Stimulated activated CD8-positive, alpha-beta memory T cell treated with anti-CD3 and anti-CD28 coated beads, Interleukin-4, amount 100 ng/mL, for 4 hours (primary cell): ENCODE results near the gene FKBP8.
"Not testable (repeated sequence)": the region's sequence is repeated elsewhere in the genome, so short reads cannot be mapped to it uniquely, and the experiment has no call there.

Experiments
- DNase-seq, 2 donors: peaks; one replicate each; pipeline ENCODE4 v3.0.0-alpha.2; 2020; ENCODE audit warnings: low read depth in 2 of 2, low spot score in 1 of 2

Gene FKBP8

GRCh38 chr19:18542941-18543813, at the start of gene FKBP8:
Gene FKBP8 (minus strand): TSS chr19:18543573. CDS start chr19:18541970, 1,603 bp downstream.
- DNase-seq: peak; percentile 83 to 88

GRCh38 chr19:18592732-18593131, 49.4 kb upstream of the FKBP8 start:
- DNase-seq: not testable (repeated sequence)

GRCh38 chr19:18591735-18592385, 48.5 kb upstream of the FKBP8 start:
- no peak for DNase-seq

DNA sequence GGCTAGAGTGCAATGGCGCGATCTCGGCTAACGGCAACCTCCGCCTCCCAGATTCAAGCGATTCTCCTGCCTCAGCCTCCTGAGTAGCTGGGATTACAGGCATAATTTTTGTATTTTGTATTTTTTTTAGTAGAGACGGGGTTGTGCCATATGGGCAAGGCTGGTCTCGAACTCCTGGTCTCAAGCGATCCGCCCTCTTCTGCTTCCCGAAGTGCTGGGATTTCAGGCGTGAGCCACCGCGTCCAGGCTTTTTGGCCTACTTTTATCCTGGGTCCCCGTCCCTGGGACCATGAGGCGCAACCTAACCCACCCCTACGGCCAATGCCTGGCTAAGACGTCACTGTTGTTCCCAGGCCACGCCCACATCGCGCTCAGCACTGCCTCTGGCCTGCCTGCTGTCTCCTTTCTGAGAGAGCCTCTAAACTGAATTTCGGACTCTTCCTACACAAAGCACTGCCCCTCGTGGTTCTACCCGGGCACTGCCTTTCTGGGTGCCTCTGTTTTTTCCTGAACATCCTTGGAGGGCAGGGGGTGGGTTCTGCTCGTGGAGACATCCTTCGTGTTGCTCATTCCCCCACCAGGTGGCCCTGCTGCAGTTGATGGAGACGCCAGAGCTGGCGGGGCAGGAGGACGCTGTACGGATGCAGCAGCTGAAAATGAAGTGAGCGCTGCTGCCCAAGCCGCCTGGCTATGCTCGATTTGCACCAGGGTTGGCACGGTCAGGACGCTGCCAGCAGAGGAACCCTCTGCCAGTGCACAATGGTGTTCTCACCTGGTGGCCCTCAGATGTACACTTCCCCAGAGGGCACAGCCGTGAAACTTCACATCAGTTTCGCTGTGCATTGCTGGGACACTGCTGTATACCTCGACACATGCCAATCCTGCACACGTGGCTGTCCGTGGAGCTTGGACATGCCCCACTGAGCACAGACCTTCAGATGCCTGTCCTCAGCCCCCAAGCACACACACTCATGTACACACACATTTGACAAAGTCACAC, 47.2 kb upstream of the FKBP8 start:
- no peak for DNase-seq

GRCh38 chr19:18589380-18590272, 46.3 kb upstream of the FKBP8 start:
- DNase-seq: peak in 1 of 2 donors; percentile 41

GRCh38 chr19:18588611-18589379, 45.4 kb upstream of the FKBP8 start, which contains the start of gene REX1BD:
Gene REX1BD (plus strand): TSS chr19:18588798. CDS start chr19:18588802, 4 bp downstream.
- peak; percentile 76 to 85 for DNase-seq

DNA sequence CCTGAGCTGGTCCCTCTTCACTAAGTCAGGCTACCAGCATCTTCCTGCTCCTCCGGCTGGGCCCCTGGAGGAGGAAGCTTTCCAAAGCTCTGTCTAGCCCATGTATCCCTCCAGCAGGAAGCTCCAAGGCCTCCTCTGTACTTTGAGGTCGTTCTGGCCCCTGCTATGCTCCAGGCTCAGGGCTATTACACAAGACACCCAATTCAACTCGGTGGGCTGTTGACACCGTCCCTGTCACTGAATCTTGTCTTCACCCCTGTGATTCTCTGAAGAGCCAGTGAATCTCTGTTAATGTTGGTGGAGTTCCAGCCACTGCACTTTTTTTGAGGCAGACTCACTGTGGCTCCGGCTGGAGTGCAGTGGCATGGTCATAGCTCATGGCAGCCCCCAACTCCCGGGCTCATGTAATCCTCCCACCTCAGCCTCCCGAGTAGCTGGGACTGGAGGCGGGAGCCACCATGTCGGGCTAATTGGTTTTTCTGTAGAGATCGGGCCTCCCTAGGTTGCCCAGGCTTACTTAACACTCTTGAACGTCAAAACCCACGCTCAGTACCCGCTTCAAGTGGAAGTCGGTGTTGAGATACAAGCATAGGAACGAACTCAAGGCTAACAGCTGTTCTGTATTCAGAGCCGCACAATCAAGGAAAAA, 44.7 kb upstream of the FKBP8 start:
- no peak for DNase-seq

GRCh38 chr19:18587561-18587960, 44.2 kb upstream of the FKBP8 start:
- no peak for DNase-seq

- no peak for DNase-seq
Measured at GRCh38 chr19:18586306-18586705, 42.9 kb upstream of the FKBP8 start.

GRCh38 chr19:18580311-18580710, 36.9 kb upstream of the FKBP8 start:
- no peak for DNase-seq

GRCh38 chr19:18577365-18577914, 34.1 kb upstream of the FKBP8 start:
- DNase-seq: no peak

DNA sequence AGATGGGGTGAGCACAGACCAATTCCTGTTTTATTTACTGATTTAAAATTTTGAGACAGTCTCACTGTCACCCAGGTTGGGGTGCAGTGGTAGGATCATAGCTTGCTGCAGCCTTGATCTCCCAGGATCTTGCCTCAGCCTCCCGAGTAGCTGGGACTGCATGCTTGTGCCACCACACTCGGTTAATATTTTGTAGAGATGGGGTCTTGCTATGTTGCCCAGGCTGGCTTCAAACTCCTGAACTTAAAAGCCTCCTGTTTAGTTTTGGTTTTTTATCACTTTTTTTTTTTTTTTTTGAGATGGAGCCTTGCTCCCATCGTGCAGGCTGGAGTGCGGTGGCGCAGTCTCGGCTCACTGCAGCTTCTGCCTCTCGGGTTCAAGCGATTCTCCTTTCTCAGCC, 33.0 kb upstream of the FKBP8 start:
- no peak for DNase-seq

DNA sequence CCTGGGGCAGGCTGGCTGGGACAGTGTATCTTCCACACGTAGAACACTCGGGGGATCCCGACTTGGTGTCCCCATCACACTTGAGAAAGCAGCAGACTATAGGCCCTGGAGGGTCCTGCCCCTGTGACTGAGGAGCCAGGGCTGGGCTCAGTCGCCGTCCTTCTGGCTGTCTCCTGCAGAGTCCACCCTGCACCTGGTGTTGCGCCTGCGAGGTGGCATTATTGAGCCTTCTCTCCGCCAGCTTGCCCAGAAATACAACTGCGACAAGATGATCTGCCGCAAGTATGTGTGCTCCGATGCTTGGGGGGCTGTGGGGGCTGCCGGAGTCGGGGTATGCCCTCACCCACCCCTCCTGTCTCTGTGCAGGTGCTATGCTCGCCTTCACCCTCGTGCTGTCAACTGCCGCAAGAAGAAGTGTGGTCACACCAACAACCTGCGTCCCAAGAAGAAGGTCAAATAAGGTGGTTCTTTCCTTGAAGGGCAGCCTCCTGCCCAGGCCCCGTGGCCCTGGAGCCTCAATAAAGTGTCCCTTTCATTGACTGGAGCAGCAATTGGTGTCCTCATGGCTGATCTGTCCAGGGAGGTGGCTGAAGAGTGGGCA, 31.4 kb upstream of the FKBP8 start:
- DNase-seq: no peak

DNA sequence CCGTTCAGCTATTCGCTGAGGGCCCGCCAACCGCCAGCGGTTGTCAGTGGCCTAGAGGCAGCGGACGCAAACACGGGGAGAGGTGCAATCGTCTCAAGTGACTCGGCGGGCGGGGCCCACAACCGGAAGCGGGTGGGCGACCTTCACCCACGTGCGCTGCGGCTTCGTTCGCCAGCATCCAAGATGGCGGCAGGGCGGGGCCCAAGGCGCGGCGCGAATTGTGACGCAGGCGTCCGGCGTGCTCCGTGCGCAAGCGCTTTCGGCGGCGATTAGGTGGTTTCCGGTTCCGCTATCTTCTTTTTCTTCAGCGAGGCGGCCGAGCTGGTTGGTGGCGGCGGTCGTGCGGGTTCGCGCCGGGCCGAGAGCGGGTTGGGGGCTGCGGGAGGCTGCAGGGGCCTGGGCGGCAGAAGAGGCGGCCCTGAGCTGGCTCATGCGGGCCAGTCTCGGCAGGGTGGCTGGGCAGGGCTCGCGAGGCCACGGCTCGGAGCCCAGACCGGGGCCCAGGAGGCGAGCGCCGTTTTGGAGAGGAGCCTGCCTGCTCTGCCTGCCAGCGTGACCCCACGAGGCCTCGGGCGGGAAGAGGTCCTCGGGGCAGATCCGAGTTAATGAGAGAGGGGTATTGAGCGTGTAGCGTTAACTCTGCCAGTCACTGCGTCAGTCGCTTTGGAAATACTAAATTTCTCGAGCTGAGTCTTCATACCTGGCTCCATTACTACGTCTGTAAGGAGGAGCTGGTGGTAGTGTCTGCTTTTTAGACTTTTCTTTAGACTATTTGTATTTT, 28.4 kb upstream of the FKBP8 start, which contains the start of gene UBA52:
UBA52 (plus strand) TSS at position 294 of the 781 bp plus-strand sequence. CDS start 1,444 bp downstream, outside the sequence.
- DNase-seq: peak; percentile 98

DNA sequence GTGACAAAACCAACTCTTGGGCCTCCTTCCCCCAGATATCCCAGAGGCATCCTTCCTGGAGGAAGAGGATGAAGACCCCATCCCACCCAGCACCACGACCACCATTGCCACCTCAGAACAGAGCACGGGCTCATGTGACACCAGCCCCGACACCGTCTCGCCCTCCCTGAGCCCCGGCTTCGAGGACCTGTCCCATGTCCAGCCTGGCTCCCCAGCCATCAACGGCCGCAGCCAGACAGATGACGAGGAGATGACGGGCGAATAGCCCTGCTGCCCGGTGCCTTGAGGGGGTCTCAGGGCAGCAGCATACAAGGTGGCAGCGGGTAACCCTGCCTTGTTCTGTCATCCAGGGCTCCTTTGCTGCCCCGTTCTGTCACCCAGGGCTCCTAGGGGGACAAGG, 25.0 kb upstream of the FKBP8 start:
- DNase-seq: no peak

- no peak for DNase-seq
Measured at GRCh38 chr19:18566953-18567352, 23.6 kb upstream of the FKBP8 start.

DNA sequence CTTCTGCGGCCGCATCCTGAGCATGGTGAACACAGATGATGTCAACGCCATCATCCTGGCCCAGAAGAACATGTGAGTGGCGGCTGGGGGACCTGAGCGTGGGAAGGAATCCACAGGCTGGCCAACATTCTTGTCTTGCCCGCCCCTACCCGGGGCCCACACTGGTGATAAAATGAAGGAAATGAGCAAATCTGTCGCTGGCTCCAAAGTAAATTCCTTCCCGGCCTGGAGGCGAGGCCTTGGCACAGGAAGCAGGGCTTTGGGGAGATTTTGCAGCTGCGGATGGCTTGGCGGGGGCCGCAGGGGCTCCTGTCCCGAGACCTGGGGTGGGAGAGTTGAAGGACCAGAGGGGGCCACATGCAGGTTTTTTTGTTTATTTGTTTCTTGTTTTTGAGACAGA, 18.7 kb upstream of the FKBP8 start:
- no peak for DNase-seq
